T47D (cell line): ENCODE data around the gene GCNT2.
"Not testable (repeated sequence)": the region's sequence is repeated elsewhere in the genome, so short reads cannot be mapped to it uniquely, and the experiment has no call there.

Experiments used
- DNase-seq, 2 experiments: peaks; one replicate each; pipeline versions ENCODE4 v3.0.0 to v3.0.0-alpha.2; 2011 to 2012; ENCODE audit warnings: low read depth in 1 of 2, low spot score in 1 of 2
- JUND ChIP-seq: IDR thresholded peaks from 2 replicates; pipeline ENCODE4 v1.6.1; 2012; ENCODE audit warnings: low read depth
- in situ Hi-C: cut with HindIII; loops from 2 replicates; pipeline ENCODE4 v1.10.0; 2016; ENCODE audit warnings: low sequenced_read_pairs, low pct_unique_long_range_greater_than_20kb

The GCNT2 gene

DNA sequence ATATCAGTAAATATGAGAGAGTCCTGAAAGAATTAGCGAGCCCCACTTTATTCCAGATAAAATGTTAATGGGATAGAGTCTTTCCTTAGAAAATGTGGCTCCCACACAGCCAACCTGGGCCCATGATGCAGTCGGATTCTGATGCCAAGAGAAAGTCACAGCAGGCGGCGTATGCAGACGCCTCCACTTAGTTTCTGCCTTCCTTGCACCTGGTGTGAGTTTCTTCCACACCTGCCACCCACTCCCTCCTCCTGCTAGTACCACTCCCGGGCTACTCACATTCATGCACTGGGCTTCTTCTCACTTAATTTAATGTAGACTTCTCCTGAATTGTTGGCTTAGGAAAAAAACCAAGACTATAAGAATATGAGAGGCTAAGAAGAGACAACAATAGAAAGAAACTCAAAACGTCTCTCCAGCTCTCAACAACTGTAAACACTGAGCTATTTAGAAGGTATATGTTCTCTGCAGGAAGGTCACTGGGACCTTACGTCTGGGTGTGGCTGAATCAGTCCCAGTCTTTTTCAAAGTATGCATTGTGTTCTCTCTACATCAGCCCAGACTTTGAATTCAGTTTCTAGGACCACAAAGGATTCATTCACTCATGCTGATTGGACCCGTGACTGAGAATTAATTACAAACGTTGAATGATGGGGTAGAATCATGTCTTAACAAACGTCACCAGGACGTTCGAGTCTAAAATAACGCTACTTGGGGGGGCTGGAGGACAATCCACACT lies 70.4 kb downstream of the GCNT2 start:
- in situ Hi-C loops = no loop called here
- no peak for TF ChIP-seq JUND

DNA sequence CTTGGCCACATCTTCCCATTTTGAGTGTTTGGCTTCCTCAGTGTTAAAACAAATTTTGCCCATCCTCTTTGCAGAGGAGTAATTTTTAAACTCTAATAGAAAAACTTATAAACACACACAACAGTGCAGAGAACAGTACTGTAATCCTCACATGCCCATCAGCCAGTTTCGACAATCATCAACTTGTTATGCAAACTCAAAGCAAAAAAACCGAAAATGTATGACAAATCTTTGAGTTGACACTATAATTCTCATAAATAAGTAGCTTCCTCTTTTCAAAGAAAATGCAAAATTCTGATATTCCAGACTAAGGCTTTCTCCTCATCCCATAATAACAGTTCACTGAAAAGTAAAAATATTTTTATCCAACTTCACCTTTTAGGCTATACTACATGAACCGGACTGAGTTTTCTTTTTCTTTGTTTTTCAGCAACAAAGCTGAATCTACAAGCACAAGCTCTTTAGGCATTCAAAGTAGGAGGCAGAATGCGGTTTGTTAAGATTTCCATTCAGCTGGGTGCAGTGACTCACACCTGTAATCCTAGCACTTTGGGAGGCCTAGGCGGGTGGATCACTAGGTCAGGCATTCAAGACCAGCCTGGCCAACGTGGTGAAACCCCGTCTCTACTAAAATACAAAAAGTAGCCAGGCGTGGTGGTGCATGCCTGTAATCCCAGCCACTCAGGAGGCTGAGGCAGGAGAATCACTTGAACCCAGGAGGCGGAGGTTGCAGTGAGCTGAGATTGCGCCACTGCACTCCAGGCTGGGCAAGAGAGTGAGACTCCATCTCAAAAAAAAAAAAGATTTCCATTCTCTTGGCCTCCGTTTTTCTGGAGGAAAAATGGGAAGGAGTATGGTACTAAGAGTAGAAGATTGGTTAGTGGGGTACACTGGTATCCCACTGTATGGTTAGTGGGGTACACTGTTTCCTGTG lies 74.8 kb downstream of the GCNT2 start:
- no peak for TF ChIP-seq JUND
- in situ Hi-C loops = no loop called here
- no peak for DNase-seq

More for the DNA sequence above, 70.4 kb downstream of the GCNT2 start:
- no peak for DNase-seq

DNA sequence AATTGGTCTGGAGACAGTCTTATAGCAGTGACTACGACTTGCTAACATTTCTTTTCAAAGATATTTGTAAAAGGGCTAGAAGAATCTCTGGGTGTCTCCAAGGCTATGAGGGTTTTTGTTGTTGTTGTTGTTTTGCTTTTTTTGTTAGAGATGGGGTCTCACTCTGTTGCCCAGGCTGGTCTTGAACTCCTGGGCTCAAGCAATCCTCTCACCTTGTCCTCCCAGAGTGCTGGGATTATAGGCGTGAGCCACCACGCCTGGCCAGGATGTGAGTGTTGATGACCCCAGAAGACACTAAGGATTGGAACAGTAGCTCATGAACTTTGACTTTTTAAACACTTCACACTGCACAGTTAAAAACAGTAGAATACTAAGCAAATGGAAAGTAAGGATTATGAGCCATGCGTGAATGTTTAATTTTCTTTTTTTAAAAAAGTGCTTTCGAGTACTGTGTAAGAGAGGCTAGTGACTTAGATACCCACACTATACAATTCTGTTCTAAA lies 76.4 kb downstream of the GCNT2 start:
- TF ChIP-seq JUND = no peak
- in situ Hi-C loops = no loop called here
- no peak for DNase-seq

- in situ Hi-C loops = no loop called here
- no peak for TF ChIP-seq JUND
- no peak for DNase-seq
These were observed 77.2 kb downstream of the GCNT2 start for GRCh38 chr6:10598084-10598960.

GRCh38 chr6:10599046-10599445 lies 77.9 kb downstream of the GCNT2 start:
- in situ Hi-C loops = no loop called here
- no peak for DNase-seq

GRCh38 chr6:10600681-10601080 lies 79.5 kb downstream of the GCNT2 start:
- in situ Hi-C loops, DNase-seq: not testable (repeated sequence)

More at GRCh38 chr6:10599046-10599445, 77.9 kb downstream of the GCNT2 start:
- TF ChIP-seq JUND = no peak

GRCh38 chr6:10603219-10603618 lies 82.1 kb downstream of the GCNT2 start:
- no peak for DNase-seq
- in situ Hi-C loops = no loop called here
- TF ChIP-seq JUND = no peak

DNA sequence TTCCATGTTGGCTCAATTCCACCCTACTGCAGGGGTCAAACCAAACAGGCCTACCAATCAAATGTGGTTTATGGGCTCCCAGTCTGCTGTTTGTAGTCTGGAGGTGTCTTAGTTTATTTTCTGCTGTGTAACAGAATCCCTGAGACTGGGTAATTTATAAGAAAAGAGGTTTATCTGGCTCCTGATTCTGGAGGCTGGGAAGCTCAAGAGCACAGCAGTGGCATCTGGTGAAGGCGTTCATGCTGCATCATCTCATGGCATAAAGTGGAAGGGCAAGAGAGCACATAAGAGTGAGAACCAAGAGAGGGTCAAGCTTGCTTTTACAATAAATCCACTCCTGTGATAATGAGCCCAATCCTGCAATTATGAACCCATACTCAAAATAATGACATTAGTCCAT lies 87.9 kb downstream of the GCNT2 start:
- no peak for DNase-seq
- in situ Hi-C loops = no loop called here
- no peak for TF ChIP-seq JUND

- TF ChIP-seq JUND = no peak
- in situ Hi-C loops = no loop called here
These were observed 89.1 kb downstream of the GCNT2 start for GRCh38 chr6:10610289-10610688.

DNA sequence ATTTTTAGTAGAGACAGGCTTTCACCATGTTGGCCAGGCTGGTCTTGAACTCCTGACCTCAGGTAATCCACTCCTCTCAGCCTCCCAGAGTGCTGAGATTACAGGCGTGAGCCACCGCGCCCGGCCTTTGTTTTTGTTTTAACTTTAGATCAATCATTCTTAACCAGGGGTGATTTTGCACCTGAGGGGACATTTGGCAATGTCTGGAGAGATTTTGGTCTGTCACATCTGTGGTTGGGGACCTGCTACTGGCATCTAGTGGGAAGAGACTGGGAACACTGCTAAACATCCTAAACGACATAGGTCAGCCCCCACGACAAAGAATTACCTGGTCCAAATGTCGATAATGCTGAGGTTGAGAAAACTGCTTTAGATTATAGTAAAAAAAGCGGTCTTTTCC lies 91.0 kb downstream of the GCNT2 start:
- no peak for DNase-seq
- no peak for TF ChIP-seq JUND
- in situ Hi-C loops = no loop called here

More at GRCh38 chr6:10610289-10610688, 89.1 kb downstream of the GCNT2 start:
- DNase-seq = no peak

- in situ Hi-C loops = no loop called here
- TF ChIP-seq JUND = 0 out of 2 replicates have a peak, but pooled peaks have one; percentile 37
- DNase-seq = peak; percentile 60 to 72
These were observed 91.9 kb downstream of the GCNT2 start for GRCh38 chr6:10613077-10613476.

- no peak for TF ChIP-seq JUND
- in situ Hi-C loops = no loop called here
- peak in 1 of 2 experiments; percentile 9 for DNase-seq
These were observed 92.6 kb downstream of the GCNT2 start for GRCh38 chr6:10613723-10614122.
